ENCODE data around the gene SLC27A2. TPM values are rescaled to one million over a fixed set of nuclear protein-coding genes. Genes with fewer than 3 reads are reported as not detected.
"Not testable (repeated sequence)": the region's sequence is repeated elsewhere in the genome, so short reads cannot be mapped to it uniquely, and the experiment has no call there.

SLC27A2 gene
- total RNA-seq, 1 donor: 0.42 TPM

DNA sequence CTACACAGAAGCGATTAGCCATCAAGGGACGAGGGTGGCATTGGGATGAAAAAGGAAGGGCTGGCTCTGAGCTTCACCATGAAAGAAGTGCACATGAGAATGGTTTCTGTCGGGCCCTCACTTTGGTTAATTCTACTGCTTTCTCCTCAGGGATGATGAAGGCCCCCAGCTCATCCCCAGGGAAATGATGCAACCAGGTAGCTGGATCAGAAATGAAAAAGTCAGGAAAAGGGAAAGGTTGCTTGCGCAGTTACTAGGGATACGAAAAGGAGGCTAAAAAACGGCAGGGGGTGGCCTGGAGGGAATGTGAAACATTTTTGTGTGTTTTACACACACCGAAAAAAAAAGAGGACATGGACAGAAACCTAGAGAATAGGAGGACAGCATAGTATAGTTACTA, 1.4 kb upstream of the SLC27A2 start:
- no peaks in the 10 kb centered on the region for H3K9me3 ChIP-seq (ENCODE audit: low read depth, low read length)
- peaks cover 4% of the 10 kb centered on the region for H3K27me3 ChIP-seq (ENCODE audit: insufficient read depth, low read length)
- H3K4me1 ChIP-seq (ENCODE audit: insufficient read depth, low read length): peaks cover 17% of the 10 kb centered on the region
- no peak overlapping the region for H3K4me3 ChIP-seq (ENCODE audit: low read length)

DNA sequence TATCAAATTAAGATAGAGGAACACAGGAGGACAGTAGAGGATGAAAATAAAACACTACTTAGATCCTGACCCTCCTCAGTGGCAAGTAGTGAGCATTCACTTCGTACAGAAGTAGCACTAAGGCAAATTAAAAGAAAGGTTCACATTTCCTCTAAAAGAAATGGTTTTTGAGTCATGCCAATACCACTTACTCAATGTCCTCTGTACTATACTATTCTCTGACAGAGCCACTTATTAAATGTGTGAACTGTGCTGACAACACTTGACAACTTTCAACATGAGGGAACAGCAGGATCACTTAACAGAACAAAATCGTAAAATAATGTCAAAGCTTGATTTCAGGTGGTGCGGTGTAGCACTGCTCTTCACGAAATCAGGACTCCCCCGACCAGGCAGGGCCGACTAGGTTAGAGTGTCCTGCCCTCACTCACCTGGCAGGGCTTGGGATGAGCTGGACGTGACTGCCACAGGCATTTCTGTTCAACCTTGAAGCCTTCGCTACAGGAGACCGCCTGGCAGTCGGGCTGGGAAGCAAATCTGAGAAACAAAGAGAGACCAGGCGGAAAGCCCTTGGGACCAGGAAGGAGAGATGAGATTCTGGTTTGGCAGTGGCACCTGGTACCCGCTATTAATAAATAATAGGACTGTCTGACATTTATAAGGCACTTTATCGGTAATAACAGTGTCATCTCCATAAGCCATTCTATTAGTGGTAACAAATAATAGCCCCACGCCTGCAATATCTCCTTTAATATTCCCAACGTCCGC, 611 bp upstream of the SLC27A2 start:
- H3K9me3 ChIP-seq (ENCODE audit: low read depth, low read length): no peaks in the 10 kb centered on the region
- H3K4me3 ChIP-seq (ENCODE audit: low read length): peak overlapping the region; percentile 49
- peaks cover 17% of the 10 kb centered on the region for H3K4me1 ChIP-seq (ENCODE audit: insufficient read depth, low read length)
- H3K27me3 ChIP-seq (ENCODE audit: insufficient read depth, low read length): peaks cover 4% of the 10 kb centered on the region

DNA sequence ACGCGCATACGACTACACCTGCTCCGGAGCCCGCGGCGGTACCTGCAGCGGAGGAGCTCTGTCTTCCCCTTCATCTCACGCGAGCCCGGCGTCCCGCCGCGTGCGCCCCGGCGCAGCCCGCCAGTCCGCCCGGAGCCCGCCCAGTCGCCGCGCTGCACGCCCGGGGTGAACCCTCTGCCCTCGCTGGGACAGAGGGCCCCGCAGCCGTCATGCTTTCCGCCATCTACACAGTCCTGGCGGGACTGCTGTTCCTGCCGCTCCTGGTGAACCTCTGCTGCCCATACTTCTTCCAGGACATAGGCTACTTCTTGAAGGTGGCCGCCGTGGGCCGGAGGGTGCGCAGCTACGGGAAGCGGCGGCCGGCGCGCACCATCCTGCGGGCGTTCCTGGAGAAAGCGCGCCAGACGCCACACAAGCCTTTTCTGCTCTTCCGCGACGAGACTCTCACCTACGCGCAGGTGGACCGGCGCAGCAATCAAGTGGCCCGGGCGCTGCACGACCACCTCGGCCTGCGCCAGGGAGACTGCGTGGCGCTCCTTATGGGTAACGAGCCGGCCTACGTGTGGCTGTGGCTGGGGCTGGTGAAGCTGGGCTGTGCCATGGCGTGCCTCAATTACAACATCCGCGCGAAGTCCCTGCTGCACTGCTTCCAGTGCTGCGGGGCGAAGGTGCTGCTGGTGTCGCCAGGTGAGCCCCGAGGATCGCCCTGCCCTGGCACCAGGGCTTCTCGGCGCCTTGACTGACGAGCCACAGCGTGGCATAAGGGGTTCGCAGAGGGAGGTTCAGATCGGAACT, 420 bp downstream of the SLC27A2 start:
- peaks cover 17% of the 10 kb centered on the region for H3K4me1 ChIP-seq (ENCODE audit: insufficient read depth, low read length)
- peaks cover 4% of the 10 kb centered on the region for H3K27me3 ChIP-seq (ENCODE audit: insufficient read depth, low read length)
- H3K4me3 ChIP-seq (ENCODE audit: low read length): peak overlapping the region; percentile 49
- no peaks in the 10 kb centered on the region for H3K9me3 ChIP-seq (ENCODE audit: low read depth, low read length)

DNA sequence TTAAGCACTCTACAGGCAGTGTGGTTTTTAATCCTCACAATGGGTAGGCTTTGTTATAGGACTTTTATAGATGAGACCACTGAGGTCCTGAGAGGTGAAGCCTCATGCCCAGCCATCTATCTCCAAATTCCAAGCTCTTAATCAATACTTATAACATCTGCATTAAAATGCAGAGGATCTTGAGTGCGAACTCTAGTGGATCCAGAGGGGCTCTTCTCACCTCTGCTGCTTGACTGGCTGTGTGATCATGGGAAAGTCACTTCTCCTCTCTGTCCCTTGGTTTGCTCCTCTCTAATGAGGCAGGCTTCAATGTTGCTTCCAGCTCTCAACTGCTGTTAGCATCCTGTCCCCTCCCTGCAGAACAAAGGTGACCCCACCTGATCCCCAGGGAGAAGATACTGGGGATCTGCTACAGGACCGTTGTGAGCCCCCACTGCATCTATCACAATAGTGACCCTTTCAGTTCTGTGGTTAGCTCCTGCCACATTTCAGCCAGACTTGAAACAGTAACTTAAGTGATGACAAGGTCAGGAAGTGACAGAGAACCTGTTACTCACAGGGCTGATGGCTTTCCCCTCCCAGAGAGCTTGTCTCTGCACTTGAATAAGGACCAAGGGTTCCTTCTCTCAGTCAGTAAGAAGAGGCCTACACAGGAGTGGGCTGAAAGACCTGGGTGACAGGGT, 1.3 kb downstream of the SLC27A2 start:
- no peak overlapping the region for H3K4me3 ChIP-seq (ENCODE audit: low read length)
- no peaks in the 10 kb centered on the region for H3K9me3 ChIP-seq (ENCODE audit: low read depth, low read length)
- H3K27me3 ChIP-seq (ENCODE audit: insufficient read depth, low read length): peaks cover 4% of the 10 kb centered on the region
- H3K4me1 ChIP-seq (ENCODE audit: insufficient read depth, low read length): peaks cover 17% of the 10 kb centered on the region

DNA sequence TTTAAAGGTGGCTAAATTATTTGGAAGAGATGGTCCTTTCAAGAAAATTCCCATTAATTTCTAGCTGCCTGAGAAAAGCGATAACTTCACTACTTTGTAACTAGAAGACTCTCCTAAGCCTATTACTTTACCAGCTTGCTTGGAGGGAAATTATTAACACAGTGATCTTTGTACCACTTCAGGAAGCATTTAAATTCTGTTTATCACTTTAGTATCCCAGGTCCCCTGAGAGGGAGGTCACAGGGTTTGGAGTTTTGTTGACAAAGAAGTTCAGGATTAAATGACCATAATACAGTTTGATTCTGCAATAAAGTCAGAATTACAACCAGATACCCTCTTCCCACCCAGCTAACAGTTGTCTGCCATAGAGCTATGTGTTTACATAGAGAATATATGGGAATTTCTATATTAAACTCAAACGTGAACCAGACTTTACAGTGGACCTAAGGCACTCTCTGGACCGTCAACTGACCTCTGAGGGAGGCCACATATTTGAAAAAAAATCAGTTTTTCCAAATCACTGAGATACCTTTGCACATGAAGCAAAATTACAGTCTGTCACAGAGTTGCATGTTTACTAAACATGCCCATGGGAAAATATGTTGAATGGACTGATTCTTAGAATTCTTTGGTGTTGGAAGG, 3.0 kb downstream of the SLC27A2 start:
- Histone ChIP-seq H3K9me3 (ENCODE audit: low read depth, low read length) (no peaks in the 10 kb centered on the region), H3K4me3 (ENCODE audit: low read length) (no peak overlapping the region), H3K27me3 (ENCODE audit: insufficient read depth, low read length) (peaks cover 4% of the 10 kb centered on the region), H3K4me1 (ENCODE audit: insufficient read depth, low read length) (peaks cover 17% of the 10 kb centered on the region)

DNA sequence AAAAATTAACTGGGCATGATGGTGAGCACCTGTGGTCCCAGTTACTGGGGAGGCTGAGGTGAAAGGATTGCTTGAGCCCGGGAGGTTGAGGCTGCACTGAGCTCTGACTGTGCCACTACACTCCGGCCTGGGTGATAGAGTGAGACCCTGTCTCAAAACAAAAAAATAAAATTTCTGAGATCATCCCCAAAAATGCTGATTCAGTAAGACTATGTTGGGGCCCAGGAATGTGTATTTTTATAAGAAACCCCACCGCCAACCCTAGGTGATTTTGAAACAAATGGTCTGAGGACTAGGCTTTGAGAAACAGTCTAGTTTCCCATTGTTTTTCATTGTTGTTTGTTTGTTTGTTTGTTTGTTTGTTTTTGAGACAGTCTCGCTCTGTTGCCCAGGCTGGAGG, 4.1 kb downstream of the SLC27A2 start:
- no peak overlapping the region for H3K4me3 ChIP-seq (ENCODE audit: low read length)
- H3K27me3 ChIP-seq (ENCODE audit: insufficient read depth, low read length): peaks cover 4% of the 10 kb centered on the region
- no peaks in the 10 kb centered on the region for H3K9me3 ChIP-seq (ENCODE audit: low read depth, low read length)
- peaks cover 17% of the 10 kb centered on the region for H3K4me1 ChIP-seq (ENCODE audit: insufficient read depth, low read length)

DNA sequence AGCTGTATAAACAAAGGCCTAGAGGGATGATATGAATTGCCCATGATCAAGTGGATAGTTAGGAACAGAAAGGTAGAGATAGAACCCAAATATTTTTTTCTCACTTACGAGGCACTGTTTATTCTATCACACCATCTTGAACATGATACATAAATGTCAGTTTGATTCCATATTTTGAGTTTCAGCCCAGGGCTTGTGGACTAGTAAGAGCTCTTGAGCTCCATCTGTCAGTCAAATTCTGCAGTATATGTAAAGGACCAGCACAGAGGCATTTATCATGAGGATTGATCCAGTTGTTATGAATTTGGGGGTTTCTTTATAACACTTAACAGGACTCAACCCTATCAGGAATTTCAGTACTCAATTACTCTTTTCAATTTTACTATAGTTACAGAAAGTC, 4.8 kb downstream of the SLC27A2 start:
- no peaks in the 10 kb centered on the region for H3K9me3 ChIP-seq (ENCODE audit: low read depth, low read length)
- H3K4me1 ChIP-seq (ENCODE audit: insufficient read depth, low read length): peaks cover 13% of the 10 kb centered on the region
- H3K27me3 ChIP-seq (ENCODE audit: insufficient read depth, low read length): peaks cover under 1% of the 10 kb centered on the region
- no peak overlapping the region for H3K4me3 ChIP-seq (ENCODE audit: low read length)

DNA sequence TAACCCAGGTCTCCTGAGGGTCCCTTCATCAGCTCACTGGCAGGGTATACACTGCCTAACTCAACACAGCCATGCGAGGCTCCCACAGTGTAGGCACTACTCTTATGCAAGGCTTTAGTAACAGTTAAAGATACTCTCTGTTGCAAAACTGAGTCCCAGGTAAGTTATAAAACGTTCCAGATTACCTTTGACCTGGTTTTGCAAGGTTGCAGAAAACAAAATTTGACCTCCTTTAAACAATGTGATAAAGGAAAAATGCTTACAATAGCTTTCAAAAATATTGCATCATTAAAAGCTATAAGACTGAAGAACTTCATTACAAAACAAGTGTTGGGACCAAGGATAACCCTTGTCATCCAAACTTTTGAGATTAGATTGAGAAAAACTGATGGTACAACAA, 5.5 kb downstream of the SLC27A2 start:
- Histone ChIP-seq H3K4me3 (ENCODE audit: low read length) (no peak overlapping the region), H3K27me3 (ENCODE audit: insufficient read depth, low read length) (no peaks in the 10 kb centered on the region), H3K9me3 (ENCODE audit: low read depth, low read length) (no peaks in the 10 kb centered on the region), H3K4me1 (ENCODE audit: insufficient read depth, low read length) (peaks cover 10% of the 10 kb centered on the region)

DNA sequence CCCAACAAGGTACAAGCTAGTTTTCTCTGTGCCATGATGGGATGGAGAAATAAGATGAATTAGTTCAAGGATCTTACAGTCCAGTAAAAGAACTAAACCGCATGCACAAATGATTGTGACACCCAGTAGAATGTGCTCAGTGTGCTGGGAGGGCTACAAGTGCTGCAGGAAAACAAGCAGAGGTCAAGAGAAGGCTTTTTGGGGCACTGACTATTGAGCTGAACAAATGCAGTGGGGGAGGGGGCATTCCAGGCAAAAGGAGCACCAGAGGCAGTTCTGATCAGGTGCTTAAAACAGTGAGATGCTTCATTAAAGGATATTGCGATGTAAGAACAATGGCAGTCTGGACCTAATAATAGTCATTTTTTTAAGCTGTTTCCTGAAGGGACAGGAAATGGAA, 6.0 kb downstream of the SLC27A2 start:
- H3K27me3 ChIP-seq (ENCODE audit: insufficient read depth, low read length): no peaks in the 10 kb centered on the region

DNA sequence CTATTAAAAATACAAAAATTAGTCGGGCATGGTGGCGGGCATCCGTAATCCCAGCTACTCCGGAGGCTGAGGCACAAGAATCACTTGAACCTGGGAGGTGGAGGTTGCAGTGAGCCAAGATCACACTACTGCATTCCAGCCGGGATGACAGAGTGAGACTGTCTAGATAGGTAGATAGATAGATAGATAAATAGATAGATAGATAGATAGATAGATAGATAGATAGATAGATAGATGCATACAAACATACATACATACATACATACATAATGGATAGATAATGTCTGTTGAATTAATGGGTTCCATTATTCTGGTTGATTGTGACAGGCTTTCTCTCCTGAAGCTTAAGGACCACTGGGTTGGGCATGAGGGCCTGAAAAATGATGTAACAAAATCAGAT, 6.8 kb downstream of the SLC27A2 start:
- H3K4me1 ChIP-seq (ENCODE audit: insufficient read depth, low read length); H3K4me3 ChIP-seq (ENCODE audit: low read length); H3K9me3 ChIP-seq (ENCODE audit: low read depth, low read length); H3K27me3 ChIP-seq (ENCODE audit: insufficient read depth, low read length): not testable (repeated sequence)

More for the DNA sequence above, 6.0 kb downstream of the SLC27A2 start:
- Histone ChIP-seq H3K4me3 (ENCODE audit: low read length) (no peak overlapping the region), H3K4me1 (ENCODE audit: insufficient read depth, low read length) (peaks cover 6% of the 10 kb centered on the region), H3K9me3 (ENCODE audit: low read depth, low read length) (no peaks in the 10 kb centered on the region)

DNA sequence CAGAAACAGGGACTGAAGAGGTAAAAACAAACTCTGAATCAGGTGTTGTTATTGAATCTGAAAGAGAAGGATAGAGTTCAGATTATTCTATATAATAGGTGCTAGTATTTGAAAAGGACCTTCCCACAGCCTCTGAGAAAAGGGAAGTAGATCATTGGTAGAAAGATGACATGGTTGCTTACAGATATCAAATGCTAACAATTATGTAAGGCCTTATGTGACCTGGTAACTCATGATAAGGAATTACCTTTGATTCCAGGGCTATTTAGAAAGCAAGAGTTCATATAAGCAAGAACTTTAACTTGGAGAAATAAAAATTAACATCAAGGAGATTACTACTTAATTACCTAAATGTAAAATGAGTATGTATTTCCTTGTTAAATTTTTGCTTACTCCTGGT, 7.6 kb downstream of the SLC27A2 start:
- Histone ChIP-seq H3K27me3 (ENCODE audit: insufficient read depth, low read length) (no peaks in the 10 kb centered on the region), H3K4me3 (ENCODE audit: low read length) (no peak overlapping the region), H3K4me1 (ENCODE audit: insufficient read depth, low read length) (no peaks in the 10 kb centered on the region), H3K9me3 (ENCODE audit: low read depth, low read length) (no peaks in the 10 kb centered on the region)

DNA sequence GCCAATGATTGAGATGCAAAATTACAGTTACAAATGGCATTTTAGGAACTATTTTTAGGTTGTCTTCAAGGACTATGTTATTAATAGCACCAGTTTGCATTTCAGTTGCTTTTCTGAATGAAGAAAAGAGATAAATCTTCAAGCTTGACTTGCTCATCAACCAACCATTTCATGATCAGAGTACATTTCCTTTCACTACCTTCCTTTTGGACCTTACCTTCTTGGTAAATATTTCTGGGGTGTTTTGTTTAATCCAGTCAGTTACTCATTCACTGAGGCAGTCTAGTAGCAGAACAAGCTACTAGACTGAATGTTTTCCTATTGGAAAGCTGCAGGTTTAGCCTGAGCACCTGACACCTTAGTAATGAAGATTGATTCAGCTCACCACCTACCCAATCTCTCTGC, 8.2 kb downstream of the SLC27A2 start:
- Histone ChIP-seq H3K4me3 (ENCODE audit: low read length) (no peak overlapping the region), H3K27me3 (ENCODE audit: insufficient read depth, low read length) (no peaks in the 10 kb centered on the region), H3K4me1 (ENCODE audit: insufficient read depth, low read length) (no peaks in the 10 kb centered on the region), H3K9me3 (ENCODE audit: low read depth, low read length) (no peaks in the 10 kb centered on the region)

DNA sequence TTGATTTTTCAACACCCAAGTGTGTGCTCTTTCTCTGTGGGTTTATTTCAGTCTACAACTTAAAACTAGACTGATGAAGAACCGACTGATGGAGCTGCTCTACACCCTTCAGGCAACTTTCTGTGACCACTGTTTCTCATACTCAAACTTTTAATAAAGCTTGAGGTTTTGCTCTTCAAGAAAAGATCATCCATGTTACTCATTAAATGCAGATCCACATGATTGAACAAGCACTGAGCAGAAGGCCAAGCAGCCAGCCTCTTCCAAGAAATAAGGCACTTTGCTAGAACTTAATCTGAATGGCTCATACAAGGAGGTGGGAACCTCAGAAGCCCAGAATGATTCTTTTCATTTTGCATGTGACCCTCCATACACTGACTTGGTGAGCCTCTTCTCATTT, 8.7 kb downstream of the SLC27A2 start:
- no peak overlapping the region for H3K4me3 ChIP-seq (ENCODE audit: low read length)
- no peaks in the 10 kb centered on the region for H3K4me1 ChIP-seq (ENCODE audit: insufficient read depth, low read length)
- no peaks in the 10 kb centered on the region for H3K27me3 ChIP-seq (ENCODE audit: insufficient read depth, low read length)
- H3K9me3 ChIP-seq (ENCODE audit: low read depth, low read length): no peaks in the 10 kb centered on the region

DNA sequence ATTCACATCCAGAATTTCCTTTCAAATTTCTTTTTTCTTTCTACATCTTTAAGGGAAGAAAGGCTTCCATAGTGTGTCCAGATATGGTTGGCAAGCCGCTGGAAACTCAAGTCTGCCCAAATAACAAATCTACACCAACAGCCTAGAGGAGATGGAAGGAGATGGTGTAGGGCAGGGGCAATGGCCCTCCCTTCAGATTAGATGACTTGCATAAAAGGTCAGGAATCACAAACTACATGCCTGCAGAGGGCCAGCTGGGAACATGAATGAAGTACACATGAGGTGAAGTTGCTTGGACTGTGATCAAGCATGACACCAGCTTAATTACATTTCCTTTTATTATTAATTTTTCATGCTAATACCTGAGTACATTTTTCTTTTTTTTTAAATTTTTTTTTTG, 10.2 kb downstream of the SLC27A2 start:
- Histone ChIP-seq H3K27me3 (ENCODE audit: insufficient read depth, low read length) (no peaks in the 10 kb centered on the region), H3K4me1 (ENCODE audit: insufficient read depth, low read length) (no peaks in the 10 kb centered on the region), H3K4me3 (ENCODE audit: low read length) (no peak overlapping the region), H3K9me3 (ENCODE audit: low read depth, low read length) (no peaks in the 10 kb centered on the region)
